NB4 (cell line): ENCODE measurements around the gene A2M.

Source experiments
- MYC ChIP-seq: IDR thresholded peaks from 2 replicates; pipeline ENCODE4 v1.6.1; 2011; ENCODE audit warnings: low read depth, low read length
- POLR2A ChIP-seq: IDR thresholded peaks from 2 replicates; pipeline ENCODE4 v1.6.1; 2011; ENCODE audit warnings: mild to moderate bottlenecking; ENCODE audit not compliant: insufficient read length; ENCODE audit errors: extremely low read depth
- TF ChIP-seq, protein P1 (sequence below): IDR thresholded peaks from one replicate; pipeline ENCODE4 v1.5.1; 2012; ENCODE audit warnings: low read depth, low read length
- TF ChIP-seq, protein P2 (sequence below): IDR thresholded peaks from 2 replicates; pipeline ENCODE4 v1.6.1; 2011; ENCODE audit warnings: low read depth, low read length

DNA sequence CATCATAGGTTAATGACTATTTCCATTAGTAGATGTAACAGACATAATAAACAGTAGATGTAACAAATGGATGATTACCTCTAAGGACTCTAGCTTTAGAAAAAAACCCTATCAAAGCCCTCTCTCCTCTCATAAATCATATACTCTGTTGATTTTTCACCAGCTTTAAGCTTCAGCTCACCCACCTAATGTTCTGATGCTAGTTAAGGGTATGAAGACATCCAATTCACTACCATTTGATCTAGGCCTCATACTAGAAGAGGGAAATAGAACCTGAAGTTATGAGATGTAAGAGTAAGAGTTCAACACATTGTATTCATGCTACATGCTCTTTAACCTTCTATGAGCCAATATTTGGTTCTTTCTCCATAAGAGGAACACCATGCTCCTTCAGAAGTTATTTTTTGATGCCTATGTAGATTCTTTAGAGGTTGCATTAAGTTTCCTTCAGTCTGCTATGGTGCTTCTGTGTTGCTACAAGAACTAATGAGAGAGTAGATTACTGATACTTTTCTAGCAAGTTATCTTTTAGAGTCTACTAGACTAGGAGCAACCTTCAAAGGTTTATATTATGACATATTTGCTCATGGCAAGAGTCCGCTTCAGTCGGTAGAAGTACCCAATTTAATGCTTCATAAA, 16.0 kb downstream of the A2M start:
- TF ChIP-seq, protein P1, sequence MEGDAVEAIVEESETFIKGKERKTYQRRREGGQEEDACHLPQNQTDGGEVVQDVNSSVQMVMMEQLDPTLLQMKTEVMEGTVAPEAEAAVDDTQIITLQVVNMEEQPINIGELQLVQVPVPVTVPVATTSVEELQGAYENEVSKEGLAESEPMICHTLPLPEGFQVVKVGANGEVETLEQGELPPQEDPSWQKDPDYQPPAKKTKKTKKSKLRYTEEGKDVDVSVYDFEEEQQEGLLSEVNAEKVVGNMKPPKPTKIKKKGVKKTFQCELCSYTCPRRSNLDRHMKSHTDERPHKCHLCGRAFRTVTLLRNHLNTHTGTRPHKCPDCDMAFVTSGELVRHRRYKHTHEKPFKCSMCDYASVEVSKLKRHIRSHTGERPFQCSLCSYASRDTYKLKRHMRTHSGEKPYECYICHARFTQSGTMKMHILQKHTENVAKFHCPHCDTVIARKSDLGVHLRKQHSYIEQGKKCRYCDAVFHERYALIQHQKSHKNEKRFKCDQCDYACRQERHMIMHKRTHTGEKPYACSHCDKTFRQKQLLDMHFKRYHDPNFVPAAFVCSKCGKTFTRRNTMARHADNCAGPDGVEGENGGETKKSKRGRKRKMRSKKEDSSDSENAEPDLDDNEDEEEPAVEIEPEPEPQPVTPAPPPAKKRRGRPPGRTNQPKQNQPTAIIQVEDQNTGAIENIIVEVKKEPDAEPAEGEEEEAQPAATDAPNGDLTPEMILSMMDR: no peak
- TF ChIP-seq, protein P2, sequence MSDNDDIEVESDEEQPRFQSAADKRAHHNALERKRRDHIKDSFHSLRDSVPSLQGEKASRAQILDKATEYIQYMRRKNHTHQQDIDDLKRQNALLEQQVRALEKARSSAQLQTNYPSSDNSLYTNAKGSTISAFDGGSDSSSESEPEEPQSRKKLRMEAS: no peak
- TF ChIP-seq POLR2A: no peak
- no peak for TF ChIP-seq MYC
